ENCODE results near the gene ZNF462. TPM values are rescaled to one million over a fixed set of nuclear protein-coding genes. Genes with fewer than 3 reads are reported as not detected.

The ZNF462 gene
- total RNA-seq, 2 experiments from 2014 or later: 1.1 to 1.3 TPM

GRCh38 chr9:106929471-106930177, 66.7 kb downstream of the ZNF462 start:
- Mint-ChIP-seq H3K4me1 (ENCODE audit: low read depth) (no peaks in the 10 kb centered on the region), H3K4me3 (no peak overlapping the region)

GRCh38 chr9:106930477-106930876, 67.5 kb downstream of the ZNF462 start:
- Histone ChIP-seq H3K27ac (ENCODE audit: low read depth in 1 of 2, low read length in 2 of 2) (no peak overlapping the region), H3K27me3 (ENCODE audit: control insufficient read depth in 1 of 2, insufficient read depth in 2 of 2, low read length in 2 of 2) (no peaks in the 10 kb centered on the region), H3K36me3 (ENCODE audit: insufficient read depth, low read length) (no peaks in the 10 kb centered on the region), H3K4me1 (ENCODE audit: insufficient read depth, low read length) (no peaks in the 10 kb centered on the region), H3K4me3 (ENCODE audit: low read length) (no peak overlapping the region), H3K9me3 (ENCODE audit: control insufficient read depth in 1 of 2, insufficient read depth in 1 of 2, low read length in 2 of 2) (peaks cover 0 to 30% of the 10 kb centered on the region in 2 experiments)
- Mint-ChIP-seq H3K36me3 (ENCODE audit: low read depth) (no peaks in the 10 kb centered on the region), H3K27me3 (no peaks in the 10 kb centered on the region), H3K27ac (no peak overlapping the region), H3K4me3 (no peak overlapping the region), H3K4me1 (ENCODE audit: low read depth) (no peaks in the 10 kb centered on the region), H3K9me3 (peaks cover 3% of the 10 kb centered on the region)
- DNase-seq: no peak
- ATAC-seq (ENCODE audit: poor library complexity): no peak
- ChIA-PET POLR2A (no interaction called here), CTCF (no interaction called here)
- intact Hi-C loops (cut with DNase I, micrococcal nuclease): no loop called here
- no peak for TF ChIP-seq CTCF (IDR thresholded peaks at IDR 0.05)

More at GRCh38 chr9:106929471-106930177, 66.7 kb downstream of the ZNF462 start:
- no peaks in the 10 kb centered on the region for H3K27me3 Mint-ChIP-seq
- Histone ChIP-seq H3K27ac (ENCODE audit: low read depth in 1 of 2, low read length in 2 of 2) (no peak overlapping the region), H3K36me3 (ENCODE audit: insufficient read depth, low read length) (no peaks in the 10 kb centered on the region), H3K4me3 (ENCODE audit: low read length) (no peak overlapping the region), H3K9me3 (ENCODE audit: control insufficient read depth in 1 of 2, insufficient read depth in 1 of 2, low read length in 2 of 2) (peaks cover 0 to 33% of the 10 kb centered on the region in 2 experiments), H3K27me3 (ENCODE audit: control insufficient read depth in 1 of 2, insufficient read depth in 2 of 2, low read length in 2 of 2) (no peaks in the 10 kb centered on the region), H3K4me1 (ENCODE audit: insufficient read depth, low read length) (no peaks in the 10 kb centered on the region)
- no peak for TF ChIP-seq CTCF (IDR thresholded peaks at IDR 0.05)
- no peak overlapping the region for H3K27ac Mint-ChIP-seq
- intact Hi-C loops (cut with DNase I, micrococcal nuclease): no loop called here
- no peaks in the 10 kb centered on the region for H3K36me3 Mint-ChIP-seq (ENCODE audit: low read depth)
- no peak for ATAC-seq (ENCODE audit: poor library complexity)
- ChIA-PET CTCF (no interaction called here), POLR2A (no interaction called here)
- H3K9me3 Mint-ChIP-seq: peaks cover 7% of the 10 kb centered on the region
- no peak for DNase-seq

- Mint-ChIP-seq H3K4me3 (no peak overlapping the region), H3K27ac (no peak overlapping the region), H3K9me3 (no peaks in the 10 kb centered on the region), H3K4me1 (ENCODE audit: low read depth) (no peaks in the 10 kb centered on the region), H3K27me3 (no peaks in the 10 kb centered on the region), H3K36me3 (ENCODE audit: low read depth) (no peaks in the 10 kb centered on the region)
- Histone ChIP-seq H3K9me3 (ENCODE audit: control insufficient read depth in 1 of 2, insufficient read depth in 1 of 2, low read length in 2 of 2) (peaks cover 0 to 29% of the 10 kb centered on the region in 2 experiments), H3K4me1 (ENCODE audit: insufficient read depth, low read length) (no peaks in the 10 kb centered on the region), H3K4me3 (ENCODE audit: low read length) (no peak overlapping the region), H3K27me3 (ENCODE audit: control insufficient read depth in 1 of 2, insufficient read depth in 2 of 2, low read length in 2 of 2) (no peaks in the 10 kb centered on the region), H3K27ac (ENCODE audit: low read depth in 1 of 2, low read length in 2 of 2) (no peak overlapping the region), H3K36me3 (ENCODE audit: insufficient read depth, low read length) (no peaks in the 10 kb centered on the region)
- no peak for TF ChIP-seq CTCF (IDR thresholded peaks at IDR 0.05)
- CTCF ChIA-PET: no interaction called here
- ATAC-seq (ENCODE audit: poor library complexity) (no peak), DNase-seq (no peak)
- POLR2A ChIA-PET: interaction anchor here (1.5 kb wide), 1 partner anchor 9 kb away, joined by 5 read pairs; no protein-coding TSS in a partner anchor
- intact Hi-C loops (cut with DNase I, micrococcal nuclease): no loop called here
Observed at GRCh38 chr9:106931466-106931865, 68.5 kb downstream of the ZNF462 start.
